ENCODE data around the gene FBXW7.

FBXW7 gene

GRCh38 chr4:152385551-152385950 lies 150.3 kb downstream of the FBXW7 start:
- peak; percentile 65 for TF ChIP-seq CTCF (IDR thresholded peaks at IDR 0.05; ENCODE audit: low read depth, low read length, missing control alignments)
- no peak overlapping the region for H3K4me3 ChIP-seq (ENCODE audit: low read depth, low read length)
- in situ Hi-C loops (cut with HindIII; ENCODE audit: low sequenced_read_pairs): no loop called here
- DNase-seq (ENCODE audit: low read depth): no peak

GRCh38 chr4:152382057-152382785 lies 153.7 kb downstream of the FBXW7 start:
- DNase-seq (ENCODE audit: low read depth): no peak
- TF ChIP-seq CTCF (IDR thresholded peaks at IDR 0.05; ENCODE audit: low read depth, low read length, missing control alignments): no peak

GRCh38 chr4:152380919-152381318 lies 155.0 kb downstream of the FBXW7 start:
- TF ChIP-seq CTCF (IDR thresholded peaks at IDR 0.05; ENCODE audit: low read depth, low read length, missing control alignments): no peak
- no peak for DNase-seq (ENCODE audit: low read depth)
- in situ Hi-C loops (cut with HindIII; ENCODE audit: low sequenced_read_pairs): no loop called here

More at GRCh38 chr4:152382057-152382785, 153.7 kb downstream of the FBXW7 start:
- no peak overlapping the region for H3K4me3 ChIP-seq (ENCODE audit: low read depth, low read length)
- in situ Hi-C loops (cut with HindIII; ENCODE audit: low sequenced_read_pairs): no loop called here

GRCh38 chr4:152380185-152380584 lies 155.7 kb downstream of the FBXW7 start:
- no peak for TF ChIP-seq CTCF (IDR thresholded peaks at IDR 0.05; ENCODE audit: low read depth, low read length, missing control alignments)
- in situ Hi-C loops (cut with HindIII; ENCODE audit: low sequenced_read_pairs): no loop called here
- DNase-seq (ENCODE audit: low read depth): no peak
- no peak overlapping the region for H3K4me3 ChIP-seq (ENCODE audit: low read depth, low read length)

More at GRCh38 chr4:152380919-152381318, 155.0 kb downstream of the FBXW7 start:
- no peak overlapping the region for H3K4me3 ChIP-seq (ENCODE audit: low read depth, low read length)

- TF ChIP-seq CTCF (IDR thresholded peaks at IDR 0.05; ENCODE audit: low read depth, low read length, missing control alignments): no peak
- in situ Hi-C loops (cut with HindIII; ENCODE audit: low sequenced_read_pairs): no loop called here
- no peak for DNase-seq (ENCODE audit: low read depth)
- no peak overlapping the region for H3K4me3 ChIP-seq (ENCODE audit: low read depth, low read length)
These were observed 161.1 kb downstream of the FBXW7 start for GRCh38 chr4:152374606-152375285.

- no peak overlapping the region for H3K4me3 ChIP-seq (ENCODE audit: low read depth, low read length)
- no peak for TF ChIP-seq CTCF (IDR thresholded peaks at IDR 0.05; ENCODE audit: low read depth, low read length, missing control alignments)
- in situ Hi-C loops (cut with HindIII; ENCODE audit: low sequenced_read_pairs): no loop called here
- DNase-seq (ENCODE audit: low read depth): no peak
These were observed 161.7 kb downstream of the FBXW7 start for GRCh38 chr4:152374153-152374552.

Measured in astrocyte of the cerebellum (primary cell).